HG02759 (cell line): Measurements from ENCODE around the gene MMP21.

ENCODE experiments used
- ATAC-seq: cut with Tn5 transposase; IDR thresholded peaks from one replicate; pipeline ENCODE4 v1.9.1; 2021; ENCODE audit warnings: mild to moderate bottlenecking, moderate library complexity; ENCODE audit not compliant: unreplicated experiment

Gene MMP21

DNA sequence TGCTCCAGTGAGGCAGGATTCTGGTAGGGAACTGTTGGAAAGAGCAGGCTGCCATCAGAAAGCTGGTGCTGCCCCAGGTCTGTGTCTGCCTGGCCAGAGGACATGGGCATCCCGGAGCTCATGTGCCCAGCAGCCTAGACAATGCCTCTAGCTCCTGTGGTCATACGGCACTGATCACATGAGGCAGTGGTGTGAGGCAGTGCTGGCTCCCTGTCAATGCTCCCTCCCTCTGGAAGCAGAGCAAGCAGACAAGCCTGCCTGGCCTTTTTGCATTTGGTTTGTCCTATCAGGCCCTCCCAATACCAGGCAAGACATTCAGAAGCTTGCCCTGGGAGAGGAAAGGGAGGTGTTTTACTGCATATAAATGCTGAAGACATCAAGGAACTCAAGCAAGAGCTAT lies 19.5 kb upstream of the MMP21 start:
- ATAC-seq = no peak

GRCh38 chr10:125792342-125793300 lies 17.0 kb upstream of the MMP21 start:
- ATAC-seq = no peak

DNA sequence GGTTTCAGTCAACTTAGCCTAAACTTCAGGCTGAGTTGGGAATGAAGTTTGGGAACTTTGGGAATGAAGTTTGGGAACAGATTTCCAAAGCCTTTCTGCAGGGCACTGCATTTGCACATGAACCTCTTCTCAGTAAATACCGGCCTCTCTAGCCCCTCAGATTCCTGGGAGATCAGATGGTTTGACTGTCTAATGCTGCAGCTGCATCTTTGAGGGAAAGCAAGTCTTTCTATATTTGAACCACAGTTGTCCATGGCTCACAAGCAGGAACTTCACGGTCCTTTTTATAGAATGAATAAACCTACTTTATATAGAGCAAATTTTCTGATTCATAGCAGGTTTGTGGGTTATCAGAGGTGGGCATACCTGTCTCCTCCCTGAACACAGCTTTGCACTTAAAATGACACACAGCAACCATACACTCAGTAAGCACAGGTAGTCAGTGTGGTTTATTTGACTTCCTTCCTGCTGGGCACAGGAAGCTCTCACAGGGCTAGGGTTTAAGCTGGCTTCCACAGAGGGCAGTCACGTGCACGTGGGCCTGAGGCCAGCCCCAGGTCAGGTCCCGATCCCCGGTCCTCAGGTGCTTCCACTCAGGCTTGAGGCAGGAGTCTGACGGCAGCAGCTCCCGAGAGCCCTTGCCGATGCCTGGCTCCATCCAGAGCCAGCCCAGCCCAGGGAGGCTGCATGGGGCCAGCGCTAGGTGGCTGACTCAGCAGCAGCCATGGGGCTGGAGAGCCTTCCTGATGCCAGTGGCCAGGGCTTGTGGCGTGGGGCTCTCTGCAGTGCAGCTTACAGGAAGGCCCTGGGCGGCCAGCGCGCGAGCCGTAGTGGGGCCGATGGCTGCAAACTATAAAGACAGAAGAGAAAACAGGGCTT lies 12.8 kb upstream of the MMP21 start:
- no peak for ATAC-seq

DNA sequence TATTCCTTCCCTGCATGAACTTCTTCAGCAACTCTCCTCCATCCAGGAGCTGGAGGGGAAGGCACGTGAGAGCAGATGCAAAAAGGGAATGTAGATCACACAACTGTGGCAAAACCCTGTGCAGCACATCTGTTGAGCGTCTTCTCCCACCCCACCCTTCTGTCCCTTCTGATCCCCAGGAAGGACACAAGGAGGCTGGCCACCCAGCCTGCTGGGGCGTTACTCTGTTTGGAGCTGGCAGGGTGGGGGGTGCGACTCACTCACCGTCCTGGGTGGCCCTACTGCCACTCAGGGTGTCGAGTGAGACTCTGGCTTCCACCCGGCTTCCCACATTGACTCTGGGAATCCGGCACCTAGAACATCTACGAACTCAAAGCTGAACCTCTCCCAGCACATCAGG lies 10.2 kb upstream of the MMP21 start:
- ATAC-seq = no peak

DNA sequence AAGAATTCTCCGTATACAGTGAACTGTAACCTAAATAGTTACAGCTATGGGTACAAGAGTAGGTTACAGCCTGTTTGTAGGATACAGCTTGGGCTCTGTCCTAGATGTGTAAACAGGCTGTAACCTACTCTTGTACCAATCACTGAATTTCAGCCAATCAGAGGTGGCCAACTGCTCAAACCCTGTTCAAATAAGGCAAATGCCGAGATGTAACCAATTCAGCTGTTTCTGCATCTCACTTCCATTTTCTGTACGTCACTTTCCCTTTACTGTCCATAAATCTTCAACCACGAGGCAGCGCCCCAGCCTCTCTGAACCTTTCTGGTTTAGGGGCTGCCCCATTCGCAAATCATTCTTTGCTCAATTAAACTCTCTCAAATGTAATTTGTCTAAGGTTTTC lies 8.3 kb upstream of the MMP21 start:
- ATAC-seq = peak; percentile 79

DNA sequence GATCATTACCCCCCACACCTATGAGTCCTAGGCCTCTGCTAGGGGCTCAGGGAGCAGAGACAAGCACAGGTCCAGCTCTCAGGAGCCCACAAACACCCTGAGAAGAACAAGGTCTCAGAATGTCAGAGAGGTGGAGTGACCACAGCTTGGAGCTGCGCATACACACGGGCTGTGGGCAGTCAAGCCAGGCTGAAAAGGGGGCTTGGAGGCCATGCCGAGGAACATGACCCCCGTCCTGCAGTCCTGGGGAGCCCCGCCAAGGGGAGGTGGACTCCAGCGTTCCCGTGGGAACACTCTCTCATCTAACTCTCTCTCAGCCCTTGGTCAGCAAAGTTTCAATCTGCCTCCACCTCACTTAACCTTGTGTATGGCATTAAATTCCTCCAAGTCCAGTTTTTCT lies 7.8 kb upstream of the MMP21 start:
- no peak for ATAC-seq

DNA sequence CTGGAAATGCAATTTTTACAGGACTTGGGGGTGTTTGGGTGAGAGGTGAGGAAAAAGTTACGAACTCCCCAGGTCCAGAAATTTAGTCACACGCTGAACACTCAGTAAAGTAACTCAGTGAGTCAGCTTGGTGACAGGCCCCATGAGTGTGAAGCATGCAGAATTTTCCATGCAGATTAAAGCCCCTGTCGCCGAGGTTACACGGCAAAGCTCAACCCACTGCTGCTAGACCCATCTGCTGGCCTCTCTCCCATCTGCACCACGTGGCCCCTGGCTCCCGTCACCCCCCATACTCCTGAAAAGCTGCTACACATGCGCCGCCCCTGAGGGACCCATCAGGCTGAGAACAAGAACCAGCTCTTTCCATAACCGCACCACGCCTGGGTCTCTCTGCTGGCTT lies 7.0 kb upstream of the MMP21 start:
- ATAC-seq = no peak

- ATAC-seq = no peak
These were observed 6.4 kb upstream of the MMP21 start for GRCh38 chr10:125782054-125782453.

- ATAC-seq = no peak
These were observed 5.8 kb upstream of the MMP21 start for GRCh38 chr10:125781374-125781773.

GRCh38 chr10:125779403-125780327 lies 4.0 kb upstream of the MMP21 start:
- ATAC-seq = no peak

DNA sequence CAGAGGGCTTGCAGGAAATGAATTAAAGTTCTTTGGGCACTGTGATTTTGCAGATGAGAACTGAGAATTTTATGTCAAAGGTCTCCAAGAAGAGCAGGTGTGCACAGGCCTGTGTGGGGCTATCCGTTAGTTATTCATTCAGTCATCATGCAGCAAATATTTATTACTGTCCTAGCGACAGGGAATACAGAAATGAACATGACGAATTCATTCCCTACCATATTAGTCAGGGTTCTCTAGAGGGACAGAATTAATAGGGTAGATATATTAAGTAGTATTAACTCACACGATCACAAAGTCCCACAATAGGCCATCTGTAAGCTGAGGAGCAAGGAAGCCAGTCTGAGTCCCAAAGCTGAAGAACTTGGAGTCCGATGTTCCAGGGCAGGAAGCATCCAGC lies 2.9 kb upstream of the MMP21 start:
- ATAC-seq = no peak

DNA sequence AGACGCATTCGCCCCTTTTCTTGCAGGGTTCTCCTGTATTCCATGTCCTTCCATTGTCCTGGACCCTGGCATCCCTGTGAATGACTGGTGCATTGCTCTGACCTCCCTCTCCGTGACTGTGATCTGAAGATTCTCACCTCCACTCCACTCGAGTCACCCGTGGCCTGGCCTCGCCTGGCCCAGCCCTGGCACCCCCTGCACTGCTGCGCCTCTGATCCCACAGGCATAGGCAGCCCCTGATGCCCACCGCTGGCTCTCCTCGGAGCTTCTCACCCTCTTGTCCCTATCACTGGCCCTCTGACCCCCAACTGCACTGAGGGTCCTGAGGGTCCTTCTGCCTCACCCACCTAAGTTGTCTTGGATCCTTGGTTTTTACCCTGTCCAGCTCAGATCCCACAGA lies 2.2 kb upstream of the MMP21 start:
- ATAC-seq = no peak

DNA sequence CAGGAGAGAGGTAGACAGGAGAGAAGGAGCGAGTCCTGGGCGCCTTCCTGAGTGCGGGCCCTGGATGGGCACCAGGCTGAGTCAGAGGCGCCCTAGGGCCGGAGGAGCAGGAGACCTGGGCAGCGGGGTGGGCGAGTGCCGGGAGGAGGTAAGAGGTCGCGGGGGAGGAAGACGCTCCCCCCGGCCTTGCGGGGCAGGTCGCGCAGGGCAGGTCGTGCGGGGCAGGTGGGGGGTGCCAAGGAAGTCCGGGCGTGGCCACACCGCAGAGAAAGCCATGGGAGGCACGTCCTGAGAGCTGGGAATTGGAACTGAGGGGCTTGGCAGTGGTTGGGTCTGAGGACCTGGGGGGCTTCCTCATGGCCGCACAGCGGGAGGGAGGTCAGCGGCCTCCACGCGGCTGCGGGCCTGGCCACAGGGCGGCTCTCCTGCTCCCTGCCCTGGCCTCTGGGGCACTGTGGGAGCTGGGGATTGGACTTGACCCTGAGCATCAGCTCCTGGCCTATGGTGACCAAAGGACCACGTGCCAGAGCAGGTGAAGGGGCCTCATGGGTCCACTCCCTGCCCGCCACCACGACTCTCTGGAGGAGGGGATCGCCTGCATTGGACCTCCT lies 935 bp downstream of the MMP21 start:
- no peak for ATAC-seq

DNA sequence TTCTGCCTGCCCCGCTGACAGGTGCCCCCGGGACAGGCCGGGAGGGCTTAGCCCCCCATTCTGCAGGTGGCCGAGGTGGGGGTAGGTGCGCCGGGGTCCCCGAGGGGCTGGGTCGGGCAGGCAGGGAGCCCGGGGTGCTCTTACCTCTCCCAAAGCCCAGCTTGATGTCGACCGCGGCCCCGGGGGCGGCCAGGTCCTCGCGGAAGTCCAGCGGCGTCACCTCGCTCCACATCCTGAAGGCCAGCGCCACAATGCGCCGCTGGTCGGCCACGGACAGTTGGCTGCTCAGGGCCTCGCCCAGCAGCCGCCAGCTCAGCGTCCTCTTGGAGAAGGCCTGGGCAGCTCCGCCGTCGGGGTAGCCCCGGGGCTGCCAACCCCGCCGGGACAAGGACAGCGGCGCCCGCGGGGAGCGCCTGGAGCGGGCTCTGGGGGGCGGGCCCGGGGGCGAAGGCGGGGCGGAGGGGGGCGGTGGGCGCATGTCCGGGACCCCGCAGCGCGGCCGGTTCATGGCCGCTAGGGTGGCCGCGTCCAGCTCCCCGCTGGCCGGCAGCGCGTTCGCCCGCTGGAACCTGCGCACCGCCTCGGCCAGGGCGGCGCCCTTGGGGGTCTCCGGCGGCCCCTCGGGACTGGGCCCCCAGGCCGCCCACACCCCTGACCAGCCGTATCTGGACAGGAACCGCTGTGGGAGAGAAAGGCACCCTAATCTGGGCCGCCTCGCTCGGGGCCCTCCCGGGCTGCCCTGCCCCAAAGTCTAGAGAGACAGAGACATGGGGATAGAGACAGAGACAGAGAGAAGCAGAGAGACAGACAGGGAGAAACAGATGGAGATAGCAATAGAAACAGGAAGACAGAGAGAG lies 1.7 kb downstream of the MMP21 start:
- ATAC-seq = no peak

GRCh38 chr10:125772864-125773180 lies 2.8 kb downstream of the MMP21 start:
- no peak for ATAC-seq

DNA sequence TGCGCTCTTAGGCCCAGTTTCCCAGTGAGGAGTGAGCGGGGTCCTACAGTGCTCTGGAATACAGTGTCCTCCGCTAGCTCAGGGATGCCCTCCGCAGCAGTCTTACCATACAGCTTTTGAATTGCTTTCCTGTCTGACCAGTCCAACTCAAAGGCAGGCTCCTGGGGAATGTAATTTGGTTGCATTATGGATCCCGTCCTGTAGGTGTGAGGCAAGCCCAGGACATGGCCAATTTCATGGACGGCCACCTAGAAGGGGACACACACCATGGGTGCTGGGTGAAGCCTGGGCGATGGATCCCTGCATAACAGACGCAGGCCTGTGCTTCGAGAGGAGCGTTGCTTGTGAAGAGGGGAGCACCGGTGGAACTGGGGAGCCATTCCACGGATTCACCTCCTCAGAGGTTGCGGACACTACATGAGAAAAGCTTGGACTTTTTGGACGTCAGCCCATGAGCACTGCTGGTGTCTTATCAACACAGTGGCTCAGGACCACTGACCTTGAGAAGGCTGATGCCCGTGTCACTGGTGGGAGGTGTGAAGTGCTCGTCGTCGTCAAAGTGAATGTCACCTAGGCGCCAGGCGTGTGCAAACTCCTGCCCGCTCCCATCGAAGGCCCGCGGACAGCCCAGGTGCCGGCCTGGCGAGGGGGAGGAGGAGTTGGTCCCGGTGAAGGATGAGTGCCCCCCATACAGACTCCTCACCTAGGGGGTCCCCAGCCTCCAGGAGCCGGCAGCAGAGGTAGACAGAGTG lies 3.3 kb downstream of the MMP21 start:
- ATAC-seq = no peak

GRCh38 chr10:125770844-125771243 lies 4.8 kb downstream of the MMP21 start:
- ATAC-seq = no peak

- ATAC-seq = no peak
These were observed 6.4 kb downstream of the MMP21 start for GRCh38 chr10:125769175-125769574.
